Measurements from ENCODE around the gene CAMK1D.

Gene CAMK1D

DNA sequence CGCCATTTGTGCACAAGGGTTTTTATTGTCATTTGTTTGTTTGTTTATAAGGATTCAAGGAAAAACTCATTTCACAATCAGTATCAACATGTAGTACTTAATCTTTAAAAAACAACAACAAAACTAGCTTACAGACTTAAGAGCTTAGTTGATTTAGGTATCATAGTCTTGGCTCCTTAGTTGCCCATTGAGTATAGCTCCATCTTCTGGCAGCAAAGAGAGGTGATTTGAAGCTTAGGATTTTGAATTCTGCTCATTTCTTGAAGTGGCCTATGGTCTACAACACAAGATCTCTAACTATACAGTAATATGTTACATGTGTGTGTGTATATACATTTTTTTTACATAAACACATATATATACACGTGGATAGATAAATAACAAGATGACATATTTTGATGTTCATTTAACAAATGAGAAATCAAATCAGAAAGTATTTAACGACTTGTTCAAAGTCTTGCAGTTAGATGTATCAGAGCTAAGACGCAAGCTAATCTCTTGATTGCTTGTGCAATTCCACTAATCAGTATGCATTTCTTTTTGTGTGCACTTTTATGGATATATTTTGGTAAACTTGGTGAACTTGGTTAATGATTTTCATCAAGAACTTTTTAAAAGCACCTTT, 307.3 kb downstream of the CAMK1D start:
- ATAC-seq (peak; percentile 28), DNase-seq (no peak)

DNA sequence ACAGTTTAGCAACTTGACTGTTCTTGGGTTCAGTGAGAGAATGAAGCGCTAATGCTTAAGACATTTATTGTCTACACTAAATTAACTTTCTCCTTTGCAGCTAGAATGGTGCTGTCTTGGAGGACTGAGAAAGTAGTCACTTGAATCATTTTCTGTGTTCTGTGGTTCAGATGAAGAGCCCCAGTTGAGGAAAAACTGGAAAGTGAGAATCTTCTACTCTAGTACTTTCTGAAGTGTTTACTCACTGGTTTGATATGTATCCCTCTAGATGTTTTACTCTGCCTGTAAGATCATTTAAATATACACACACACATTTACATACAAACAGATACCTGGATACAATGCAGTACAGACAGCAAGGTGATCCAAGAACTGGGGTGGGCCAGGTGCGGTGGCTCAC, 308.1 kb downstream of the CAMK1D start:
- ATAC-seq (no peak), DNase-seq (no peak)

DNA sequence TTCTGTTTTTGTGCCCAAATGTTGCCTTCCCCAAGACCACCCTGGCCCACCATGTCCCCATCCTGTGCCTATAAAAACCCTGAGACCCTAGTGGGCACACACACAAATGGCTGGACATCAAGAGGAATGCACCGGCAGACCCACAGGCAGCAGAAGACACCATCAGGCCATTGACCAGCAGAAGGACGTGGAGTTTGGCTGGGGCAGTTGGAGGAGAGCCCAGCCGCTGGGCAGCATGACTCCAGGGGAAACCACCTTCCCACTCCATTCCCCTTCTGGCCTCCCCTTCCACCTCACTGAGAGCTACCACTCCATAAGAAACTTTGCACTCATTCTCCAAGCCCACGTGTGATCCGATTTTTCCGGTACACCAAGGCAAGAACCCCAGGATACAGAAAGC, 309.2 kb downstream of the CAMK1D start:
- ATAC-seq = no peak

DNA sequence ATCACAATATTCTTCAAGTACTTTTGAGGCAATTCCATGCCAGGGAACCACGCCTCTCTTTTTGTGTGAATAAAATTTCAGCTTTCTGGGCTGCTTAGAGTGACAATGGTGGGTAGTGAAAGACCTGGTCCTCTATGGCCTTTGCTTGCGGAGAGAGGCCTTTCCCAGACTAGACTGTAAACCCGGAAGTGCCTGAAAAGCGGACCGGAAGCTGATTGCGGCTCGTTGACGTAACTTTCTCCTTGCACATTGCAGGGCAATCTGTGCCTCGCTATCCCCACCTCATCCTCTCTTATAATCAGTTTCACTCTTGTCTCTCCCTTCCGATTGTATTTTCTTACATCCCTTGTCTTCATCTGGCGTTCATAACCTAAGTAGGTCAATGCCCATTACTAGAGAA, 310.4 kb downstream of the CAMK1D start:
- ATAC-seq = no peak
- no peak for DNase-seq

More for the DNA sequence above, 309.2 kb downstream of the CAMK1D start:
- DNase-seq = no peak

DNA sequence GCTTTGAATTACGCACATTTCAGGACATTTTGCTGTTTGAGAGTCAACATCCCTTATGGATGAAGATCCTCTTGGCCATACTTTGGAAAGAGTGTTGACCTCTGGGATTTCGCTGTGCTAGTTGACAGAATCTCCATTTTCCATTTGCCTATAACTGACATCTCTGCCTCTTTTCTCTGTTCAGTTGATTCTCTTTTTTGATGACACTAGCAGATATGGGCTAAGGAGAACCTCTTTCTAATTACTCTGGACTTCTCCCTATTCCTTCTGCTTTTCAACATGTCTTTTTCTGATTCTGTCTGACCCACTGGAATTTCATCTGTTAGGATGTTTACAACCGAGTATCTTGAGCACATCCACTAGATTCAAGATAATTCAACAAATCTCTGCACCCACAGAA, 311.5 kb downstream of the CAMK1D start:
- no peak for ATAC-seq

DNA sequence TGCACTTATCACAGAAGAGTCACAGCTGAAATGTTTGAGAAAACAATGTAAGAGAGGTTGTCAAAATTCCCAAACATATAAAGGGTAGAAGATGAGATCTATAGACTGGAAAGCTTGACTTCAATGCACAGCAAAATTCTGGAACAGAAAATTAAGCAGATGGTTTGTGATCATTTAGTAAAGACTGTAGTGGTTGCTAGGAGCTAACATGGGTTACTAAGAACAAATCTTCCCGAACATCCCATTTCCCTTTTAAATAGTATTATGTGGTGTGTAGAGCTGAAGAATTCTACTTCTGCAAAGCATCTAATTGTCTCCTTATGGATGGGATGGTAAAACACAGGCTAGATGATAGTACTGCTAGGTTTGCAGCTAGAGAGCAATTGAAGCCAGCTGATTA, 312.3 kb downstream of the CAMK1D start:
- ATAC-seq = no peak
- no peak for DNase-seq

More for the DNA sequence above, 311.5 kb downstream of the CAMK1D start:
- DNase-seq = no peak

DNA sequence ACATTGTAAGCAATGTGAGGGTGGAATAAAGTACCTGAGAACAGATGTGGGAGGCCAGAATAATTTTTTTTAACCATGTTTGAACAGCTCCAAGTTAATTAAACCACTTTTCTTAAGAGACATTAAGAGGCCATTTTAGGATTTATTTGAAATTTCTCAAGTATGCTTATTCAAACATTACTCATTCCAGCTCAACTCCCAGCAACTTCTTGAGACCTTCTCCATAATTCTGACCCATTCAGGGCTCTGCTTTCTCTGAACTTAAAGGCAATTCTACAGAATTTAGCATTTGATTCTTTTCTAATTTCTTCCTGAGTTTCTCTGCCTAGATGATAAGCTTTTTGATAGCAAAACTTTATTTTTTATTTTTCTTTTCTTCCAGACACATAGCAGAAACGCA, 314.5 kb downstream of the CAMK1D start:
- DNase-seq (no peak), ATAC-seq (no peak)

DNA sequence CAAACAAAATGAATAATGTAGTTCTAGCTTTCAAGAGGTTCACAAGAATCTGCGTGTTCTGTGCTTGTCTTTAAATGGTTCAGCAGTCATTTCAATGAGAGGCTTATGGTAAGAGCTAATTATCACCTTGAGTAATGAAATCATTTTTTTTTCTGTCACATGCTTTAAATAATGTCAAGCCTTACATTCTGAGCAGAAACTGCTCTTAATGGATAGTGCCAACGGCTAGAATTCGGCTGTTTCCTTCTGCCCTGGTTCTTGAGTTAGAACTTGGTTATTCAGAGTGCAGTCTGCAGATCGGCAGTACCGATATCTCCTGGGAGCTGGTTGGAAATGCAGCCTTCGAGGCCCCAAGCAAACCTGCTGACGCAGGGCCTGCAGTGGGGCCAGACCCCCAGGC, 316.2 kb downstream of the CAMK1D start:
- DNase-seq (no peak), ATAC-seq (no peak)

DNA sequence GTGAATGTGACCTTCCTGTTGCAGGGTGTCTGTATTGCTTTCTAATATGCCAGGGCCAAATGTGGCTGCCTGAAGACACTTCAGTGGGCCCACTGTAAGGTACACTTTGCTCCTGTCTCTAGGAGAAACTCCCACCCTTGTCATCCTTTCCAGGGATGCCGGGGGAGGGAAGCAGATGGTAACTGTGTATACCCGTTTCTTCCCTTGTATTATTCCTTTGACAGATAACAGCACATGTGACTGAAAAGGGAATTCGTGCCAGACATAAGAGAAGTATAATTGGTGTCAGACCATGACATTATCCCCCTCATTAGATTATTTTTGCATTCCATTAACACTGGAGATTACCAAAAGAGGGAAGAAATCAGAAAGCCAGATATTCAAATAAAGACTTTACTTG, 317.7 kb downstream of the CAMK1D start:
- ATAC-seq (no peak), DNase-seq (no peak)

DNA sequence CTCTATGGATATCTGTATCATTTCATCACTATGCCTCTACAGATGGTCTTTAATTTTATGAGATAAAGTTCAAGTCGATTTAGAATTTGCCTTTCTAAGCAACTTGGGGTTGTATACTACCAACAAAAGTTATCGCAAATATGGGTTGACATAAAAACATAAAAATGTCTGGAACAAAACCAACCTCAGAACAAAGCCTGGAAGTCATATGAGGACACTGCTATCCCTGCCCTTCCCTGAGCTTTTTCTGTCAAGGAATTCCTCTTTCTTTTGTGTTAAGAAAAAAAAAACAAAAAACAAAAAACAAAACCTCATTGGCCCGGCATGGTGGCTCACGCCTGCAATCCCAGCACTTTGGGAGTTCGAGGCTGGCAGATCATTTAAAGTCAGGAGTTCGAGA, 319.3 kb downstream of the CAMK1D start:
- ATAC-seq (no peak), DNase-seq (no peak)

DNA sequence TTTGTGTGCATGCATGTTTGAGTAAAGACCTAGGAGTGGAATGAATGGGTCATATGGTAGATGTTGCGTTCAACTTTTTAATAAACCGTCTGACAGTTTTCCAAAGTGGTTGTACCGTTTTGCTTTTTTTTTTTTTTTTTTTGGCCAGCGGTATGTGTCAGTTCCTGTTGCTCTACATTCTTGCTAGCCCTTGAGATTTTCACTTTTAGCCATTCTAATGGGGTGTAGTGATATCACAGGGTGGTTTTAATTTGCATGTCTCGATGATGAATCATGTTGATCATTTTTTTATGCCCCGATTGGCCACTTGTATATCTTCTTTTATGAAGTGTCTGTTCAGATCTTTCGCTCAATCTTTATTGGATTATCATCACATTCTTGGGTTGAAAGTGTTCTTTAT, 320.7 kb downstream of the CAMK1D start:
- DNase-seq = no peak
- no peak for ATAC-seq

DNA sequence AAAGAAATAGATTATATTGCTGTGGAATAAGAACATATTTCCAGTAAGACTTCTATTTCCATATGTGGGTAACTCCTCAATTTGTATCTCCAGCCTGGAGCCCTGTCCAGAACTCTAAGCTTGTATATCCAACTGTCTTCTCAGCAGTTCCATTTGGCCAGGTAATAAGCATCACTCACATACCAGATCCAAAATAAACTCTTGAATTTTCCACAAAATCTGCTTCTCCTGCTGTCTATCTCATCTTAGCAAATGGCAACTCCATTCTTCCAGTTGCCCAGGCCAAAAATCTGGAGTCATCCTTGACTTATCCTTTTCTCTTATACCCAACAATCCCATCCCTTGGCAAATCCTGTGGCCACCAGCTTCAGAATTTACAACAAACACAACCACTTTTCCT, 325.8 kb downstream of the CAMK1D start:
- no peak for ATAC-seq

DNA sequence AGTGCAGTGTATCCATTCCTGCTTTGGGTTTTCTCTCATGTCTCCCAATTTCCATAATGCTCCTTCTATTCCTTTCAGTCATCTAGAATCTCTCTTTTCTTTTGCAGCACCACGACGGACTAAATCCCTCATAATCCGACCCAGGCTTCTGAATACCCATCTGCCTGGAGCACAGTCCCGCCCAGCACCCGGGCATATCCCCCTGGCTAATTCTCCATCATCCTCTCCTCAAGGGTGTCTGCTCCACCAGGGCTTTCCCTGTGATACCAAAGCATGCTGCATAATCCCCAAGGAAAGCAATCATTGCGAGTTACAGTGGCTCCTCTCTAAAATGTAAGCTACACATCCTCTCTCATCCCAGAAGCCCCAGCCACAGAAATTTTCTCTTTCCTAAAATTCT, 330.3 kb downstream of the CAMK1D start:
- DNase-seq (no peak), ATAC-seq (no peak)

More for the DNA sequence above, 325.8 kb downstream of the CAMK1D start:
- no peak for DNase-seq

DNA sequence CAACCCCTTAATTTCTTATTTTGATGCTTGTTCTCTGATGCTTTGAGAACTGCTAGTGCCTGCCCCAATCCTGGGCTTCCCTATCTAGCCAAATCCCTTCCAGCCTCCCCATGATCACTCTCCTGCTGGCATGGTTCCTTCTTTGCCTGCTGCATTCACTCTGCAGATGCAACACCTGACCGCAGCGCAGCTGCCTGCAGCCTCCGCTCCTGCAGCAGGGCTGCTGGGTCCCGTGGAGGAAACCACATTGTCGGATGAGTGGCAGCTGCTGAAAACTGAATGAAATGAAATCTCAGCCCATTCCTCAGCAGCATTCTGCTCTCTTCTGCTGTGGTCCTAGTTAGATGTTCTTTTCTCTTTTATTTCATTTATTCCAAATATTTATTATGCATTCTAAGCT, 331.9 kb downstream of the CAMK1D start:
- ATAC-seq = no peak

DNA sequence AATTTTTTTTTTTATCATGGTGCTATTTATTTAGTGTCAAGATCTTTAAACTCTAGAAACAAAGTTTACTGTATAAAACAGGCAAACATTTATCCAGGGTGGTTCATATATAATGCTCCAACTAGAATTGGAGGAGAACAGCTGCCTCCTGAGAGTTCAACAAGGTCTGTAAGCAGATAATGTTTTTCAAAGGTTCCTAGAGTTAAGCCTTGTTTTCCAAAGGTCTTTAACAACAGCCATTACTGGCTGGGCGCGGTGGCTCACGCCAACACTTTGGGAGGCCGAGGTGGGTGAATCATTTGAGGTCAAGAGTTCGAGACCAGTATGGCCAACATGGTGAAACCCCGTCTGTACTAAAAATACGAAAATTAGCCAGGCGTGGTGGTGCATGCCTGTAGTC, 335.4 kb downstream of the CAMK1D start:
- DNase-seq (no peak), ATAC-seq (no peak)

More for the DNA sequence above, 331.9 kb downstream of the CAMK1D start:
- DNase-seq = no peak

DNA sequence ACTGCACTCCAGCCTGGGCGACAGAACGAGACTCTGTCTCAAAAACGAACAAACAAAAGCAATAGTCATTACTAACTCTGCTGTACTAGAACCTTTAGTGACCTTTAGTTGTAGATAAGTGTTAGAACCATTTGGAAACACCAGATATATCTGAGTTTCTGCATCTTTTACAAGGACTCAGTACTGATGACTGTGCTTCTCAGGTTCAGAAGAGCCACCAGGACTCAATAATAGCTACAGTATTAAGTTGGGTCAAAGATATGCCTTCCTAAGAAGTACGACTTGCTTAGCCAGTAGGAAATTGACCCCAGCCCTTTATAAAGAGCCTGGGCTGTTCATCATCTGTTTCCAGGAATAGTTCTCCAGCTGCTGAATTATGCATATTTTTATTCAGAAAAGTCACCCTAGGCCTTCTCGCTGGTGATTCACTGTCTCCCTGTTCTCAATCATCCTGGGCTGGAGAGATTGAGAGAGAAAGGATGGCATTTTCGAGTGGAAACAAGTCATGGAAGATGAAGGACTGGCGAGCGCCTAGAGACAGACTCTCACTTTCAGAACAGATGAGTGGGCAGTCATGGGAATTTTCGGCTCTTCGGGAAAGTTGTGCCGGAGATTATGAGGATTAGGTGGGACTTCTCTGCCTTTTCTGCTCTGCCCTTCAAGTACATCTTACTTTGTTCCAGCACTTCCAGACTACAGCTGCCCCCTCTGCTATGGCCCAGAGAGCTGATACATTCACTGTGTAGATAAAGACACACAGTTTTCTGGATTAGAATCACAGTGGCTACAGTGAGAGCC, 336.1 kb downstream of the CAMK1D start:
- DNase-seq (no peak), ATAC-seq (no peak)

DNA sequence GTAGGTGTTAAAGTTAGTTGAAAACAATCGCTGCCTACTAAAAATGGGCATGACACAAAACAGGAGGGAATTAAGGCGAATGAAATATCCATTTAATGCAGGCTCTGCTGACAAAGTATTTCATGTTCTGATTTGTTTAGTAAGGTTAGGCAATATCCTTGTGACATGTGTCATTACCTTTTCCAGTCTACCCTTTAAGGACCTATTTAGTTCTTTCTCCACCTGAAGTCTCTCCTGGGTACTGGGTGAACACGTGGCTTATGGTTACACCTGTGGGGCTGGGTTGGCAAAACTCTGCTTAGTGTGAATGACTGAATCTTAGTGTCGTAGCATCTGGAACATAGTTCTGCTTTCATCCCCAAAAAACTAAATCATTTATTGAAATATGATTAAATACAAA, 338.6 kb downstream of the CAMK1D start:
- DNase-seq (no peak), ATAC-seq (no peak)

DNA sequence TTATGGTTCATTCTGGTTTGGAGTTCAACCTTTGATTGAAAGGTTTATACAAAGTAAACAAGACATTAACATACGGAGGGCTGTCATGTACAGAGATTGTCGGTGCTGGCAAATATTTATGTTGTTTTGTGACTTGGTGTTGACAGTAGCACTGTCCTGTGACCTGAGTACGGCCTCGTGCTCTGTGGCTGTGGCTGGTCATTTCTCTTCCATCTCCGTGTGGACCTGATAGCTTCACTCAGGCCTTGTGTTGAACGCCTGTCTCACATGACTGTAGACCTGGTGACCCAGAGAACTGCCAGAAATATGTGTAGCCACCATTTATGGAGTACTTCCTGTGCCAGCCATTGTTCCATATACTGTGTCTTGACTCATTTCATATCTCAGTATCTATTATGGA, 340.5 kb downstream of the CAMK1D start:
- no peak for ATAC-seq
- no peak for DNase-seq

DNA sequence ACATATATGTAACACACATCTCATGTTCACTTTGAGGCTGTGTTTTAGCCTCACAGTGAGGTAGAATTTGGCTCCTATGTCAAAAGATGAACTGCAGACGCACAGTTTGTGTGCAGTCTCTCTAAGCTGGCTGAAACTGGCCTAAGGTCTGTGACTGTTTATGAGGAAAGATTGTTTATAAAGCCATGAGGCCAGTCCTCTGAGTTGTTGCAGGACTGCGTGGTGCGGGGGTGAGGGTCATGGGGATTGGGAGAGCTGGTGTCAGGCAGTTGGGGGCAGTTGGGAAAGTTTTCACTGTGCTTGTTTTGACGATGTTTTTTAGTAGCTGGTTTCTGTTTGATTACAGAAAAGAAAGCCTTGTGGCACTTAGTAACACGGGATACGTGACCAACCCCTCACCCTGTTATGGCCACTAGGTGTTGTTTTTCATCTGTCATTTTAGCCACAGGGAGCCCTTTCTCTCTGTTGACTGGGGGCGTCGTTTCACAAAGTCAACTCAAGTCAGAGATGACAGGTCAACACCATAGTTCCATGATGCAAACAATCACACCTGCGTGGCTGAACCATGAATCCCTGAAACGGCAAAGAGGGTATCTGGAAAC, 341.3 kb downstream of the CAMK1D start:
- ATAC-seq (no peak), DNase-seq (no peak)

DNA sequence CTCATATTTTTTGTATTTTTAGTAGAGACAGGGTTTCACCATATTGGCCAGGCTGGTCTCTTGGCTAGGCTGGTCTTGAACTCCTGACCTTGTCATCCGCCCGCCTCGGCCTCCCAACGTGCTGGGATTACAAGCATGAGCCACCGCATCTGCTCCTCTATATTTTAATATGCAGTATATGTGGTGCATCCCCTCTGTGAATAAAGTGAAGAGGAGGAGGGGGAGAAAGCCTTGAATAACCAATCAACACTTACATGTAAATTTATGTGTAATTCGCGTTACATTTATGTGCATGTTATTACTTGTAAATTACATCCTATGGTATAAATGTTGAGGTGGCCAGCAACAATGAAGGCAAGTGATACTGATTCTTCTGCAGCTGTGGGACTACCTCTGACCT, 342.2 kb downstream of the CAMK1D start:
- no peak for ATAC-seq
- no peak for DNase-seq

DNA sequence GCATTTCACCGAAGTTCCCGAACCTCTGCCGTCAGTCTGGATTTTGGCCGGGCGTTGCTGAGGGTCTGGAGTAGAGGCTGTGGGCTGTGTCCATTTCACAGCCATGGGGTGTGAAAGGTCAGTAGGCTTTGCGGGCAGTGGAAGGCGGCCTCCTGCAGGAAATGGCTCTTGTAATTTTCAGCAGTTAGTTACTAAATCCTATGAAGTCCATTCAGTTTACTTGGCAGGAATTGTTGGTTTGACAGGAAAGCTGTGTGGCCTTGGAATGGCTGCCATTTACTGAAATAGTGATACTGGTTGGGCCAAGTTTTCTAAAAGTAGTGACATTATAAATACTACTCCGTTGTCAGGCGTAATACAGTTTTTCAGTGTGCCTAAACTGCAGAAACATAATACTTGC, 348.4 kb downstream of the CAMK1D start:
- no peak for DNase-seq
- ATAC-seq = no peak

DNA sequence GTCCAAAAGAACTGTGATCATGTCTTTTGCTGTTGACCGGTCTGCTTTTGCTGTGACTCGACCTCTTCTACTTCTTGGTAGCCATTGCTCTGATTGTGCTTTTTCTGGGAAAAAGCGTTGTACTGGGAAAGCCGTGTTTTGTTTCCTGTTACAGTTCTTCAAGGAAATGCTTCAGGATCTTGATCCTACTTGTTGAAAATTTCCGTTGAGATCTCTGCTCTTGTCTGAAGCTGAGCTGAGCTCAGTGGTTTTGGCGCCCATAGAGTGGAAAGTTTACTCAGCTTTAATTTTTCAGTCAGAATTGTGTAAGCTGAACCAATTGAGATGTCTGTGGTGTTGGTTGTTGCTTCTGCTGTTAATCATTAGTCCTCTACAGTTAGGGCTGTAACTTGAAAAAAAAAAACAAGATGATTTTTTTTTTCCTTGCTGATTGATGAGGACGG, 349.9 kb downstream of the CAMK1D start:
- ATAC-seq = peak; percentile 74
- no peak for DNase-seq

DNA sequence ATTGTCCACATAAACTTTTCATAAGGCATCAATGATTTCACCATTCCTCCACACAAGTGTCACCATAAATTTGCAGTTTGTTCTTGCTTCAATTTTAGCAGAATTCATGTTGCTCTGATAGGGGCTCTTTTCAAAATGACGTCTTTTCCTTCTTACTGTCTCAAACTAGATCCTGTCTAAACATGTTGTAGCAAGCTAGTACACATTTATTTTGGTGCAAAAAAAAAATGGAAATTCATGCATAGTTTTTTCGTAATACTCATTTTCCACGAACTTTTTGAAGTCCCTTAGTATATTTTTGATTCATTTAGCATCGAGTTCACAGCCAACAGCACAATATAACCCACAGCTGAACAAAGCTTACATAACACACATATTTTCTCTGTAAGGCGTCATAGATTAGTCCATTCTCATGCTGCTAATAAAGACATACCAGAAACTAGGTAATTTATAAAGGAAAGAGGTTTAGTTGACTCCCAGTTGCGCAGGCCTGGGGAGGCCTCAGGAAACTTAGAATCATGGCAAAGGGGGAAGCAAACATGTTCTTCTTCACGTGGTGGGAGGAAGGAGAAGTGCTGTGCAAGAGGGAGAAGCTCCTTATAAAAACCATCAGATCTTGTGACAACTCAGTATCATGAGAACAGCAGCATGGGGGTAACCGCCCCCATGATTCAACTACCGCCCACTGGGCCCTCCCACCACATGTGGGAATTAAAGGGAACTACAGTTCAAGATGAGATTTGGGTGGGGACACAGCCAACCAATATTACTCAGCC, 350.6 kb downstream of the CAMK1D start:
- no peak for ATAC-seq
- no peak for DNase-seq

Measured in stimulated activated naive CD8-positive, alpha-beta T cell treated with anti-CD3 and anti-CD28 coated beads, Interleukin-15, Interleukin-2, amounts not matched to agents 100 U/mL and 50 U/mL, for 24 hours (primary cell).